GM12874 (cell line): ENCODE measurements around the gene DLG4.

Experiments used
- TF ChIP-seq, protein P1 (sequence below): IDR thresholded peaks from 2 replicates; pipeline ENCODE4 v1.5.1; 2011; ENCODE audit warnings: low read depth, mild to moderate bottlenecking, control low read depth, low read length, moderate library complexity; ENCODE audit not compliant: insufficient read depth

DLG4 gene

GRCh38 chr17:7233701-7234082 lies 14.1 kb upstream of the DLG4 start:
- TF ChIP-seq, protein P1, sequence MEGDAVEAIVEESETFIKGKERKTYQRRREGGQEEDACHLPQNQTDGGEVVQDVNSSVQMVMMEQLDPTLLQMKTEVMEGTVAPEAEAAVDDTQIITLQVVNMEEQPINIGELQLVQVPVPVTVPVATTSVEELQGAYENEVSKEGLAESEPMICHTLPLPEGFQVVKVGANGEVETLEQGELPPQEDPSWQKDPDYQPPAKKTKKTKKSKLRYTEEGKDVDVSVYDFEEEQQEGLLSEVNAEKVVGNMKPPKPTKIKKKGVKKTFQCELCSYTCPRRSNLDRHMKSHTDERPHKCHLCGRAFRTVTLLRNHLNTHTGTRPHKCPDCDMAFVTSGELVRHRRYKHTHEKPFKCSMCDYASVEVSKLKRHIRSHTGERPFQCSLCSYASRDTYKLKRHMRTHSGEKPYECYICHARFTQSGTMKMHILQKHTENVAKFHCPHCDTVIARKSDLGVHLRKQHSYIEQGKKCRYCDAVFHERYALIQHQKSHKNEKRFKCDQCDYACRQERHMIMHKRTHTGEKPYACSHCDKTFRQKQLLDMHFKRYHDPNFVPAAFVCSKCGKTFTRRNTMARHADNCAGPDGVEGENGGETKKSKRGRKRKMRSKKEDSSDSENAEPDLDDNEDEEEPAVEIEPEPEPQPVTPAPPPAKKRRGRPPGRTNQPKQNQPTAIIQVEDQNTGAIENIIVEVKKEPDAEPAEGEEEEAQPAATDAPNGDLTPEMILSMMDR = no peak

DNA sequence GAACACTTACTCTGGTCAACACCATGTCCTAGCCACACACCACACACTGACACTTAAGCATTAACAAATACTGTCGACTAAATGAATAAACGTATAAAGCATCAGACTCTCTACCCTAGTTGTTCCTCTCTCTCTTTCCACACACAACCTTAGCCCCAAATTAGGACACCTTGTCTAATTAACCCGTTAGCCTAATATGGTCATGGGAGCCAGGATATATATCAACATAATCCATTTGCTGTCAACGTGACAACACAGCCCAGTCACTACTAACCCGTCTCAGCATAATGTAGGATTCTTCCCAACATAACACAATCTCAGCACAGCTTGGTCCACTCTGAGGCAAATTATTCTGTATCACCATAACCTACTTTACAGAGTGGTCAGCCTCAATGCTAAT lies 12.5 kb upstream of the DLG4 start:
- TF ChIP-seq, protein P1 = no peak

- TF ChIP-seq, protein P1 = no peak
Observed at GRCh38 chr17:7229504-7229903, 9.9 kb upstream of the DLG4 start.

- TF ChIP-seq, protein P1 = no peak
Observed at GRCh38 chr17:7228920-7229319, 9.3 kb upstream of the DLG4 start.

- TF ChIP-seq, protein P1 = no peak
Observed at GRCh38 chr17:7226721-7227710, 7.4 kb upstream of the DLG4 start.

DNA sequence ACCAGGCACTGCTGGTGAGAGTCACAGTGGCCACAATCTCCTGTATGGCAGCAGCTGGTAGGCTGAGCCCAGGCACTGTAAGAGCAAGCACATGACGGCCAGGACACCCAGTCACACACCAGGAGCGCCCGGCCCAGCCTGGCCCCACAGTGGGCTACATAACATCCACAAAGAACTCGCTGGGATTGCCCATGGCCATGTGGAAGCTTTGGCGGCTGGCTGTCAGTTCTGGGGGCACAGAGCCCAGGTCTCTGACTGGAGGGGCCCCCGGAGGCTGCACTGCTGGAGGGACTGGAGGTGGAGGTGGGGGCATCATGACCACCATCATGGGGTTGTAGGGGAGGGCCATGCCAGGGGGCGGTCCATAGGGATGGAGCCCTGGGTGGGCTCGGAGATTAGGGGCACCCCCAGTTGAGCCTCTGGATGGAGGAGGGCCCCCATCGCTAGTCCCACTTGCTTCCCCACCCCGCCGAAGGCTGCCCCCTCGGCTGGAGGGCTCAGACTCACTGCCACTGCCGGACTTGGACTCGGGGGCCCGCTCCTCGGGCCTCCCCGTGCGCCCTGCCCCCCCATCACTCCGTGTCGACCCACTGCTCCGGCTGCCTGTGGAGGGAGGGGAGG lies 6.2 kb upstream of the DLG4 start:
- TF ChIP-seq, protein P1 = no peak

DNA sequence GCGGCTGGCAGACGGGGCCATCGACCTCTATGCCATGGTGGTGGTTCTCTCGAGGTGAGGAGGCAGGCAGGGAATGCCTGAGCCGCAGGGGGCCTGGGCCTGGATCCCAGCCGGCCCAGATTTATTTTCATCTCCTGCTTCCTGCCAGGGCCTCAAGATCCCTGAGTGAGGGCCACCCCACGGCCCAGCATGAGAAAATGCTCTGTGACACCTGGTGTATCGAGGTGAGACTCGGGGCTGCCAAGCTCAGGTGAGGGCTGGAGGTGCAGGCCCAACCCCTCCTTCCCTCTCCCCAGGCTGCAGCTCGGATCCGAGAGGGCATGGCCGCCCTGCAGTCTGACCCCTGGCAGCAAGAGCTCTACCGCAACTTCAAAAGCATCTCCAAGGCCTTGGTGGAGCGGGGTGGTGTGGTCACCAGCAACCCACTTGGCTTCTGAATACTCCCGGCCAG lies 5.0 kb upstream of the DLG4 start:
- TF ChIP-seq, protein P1 = no peak
